Lung (tissue), 12 donors: ENCODE results near the gene BEST1. TPM values are rescaled to one million over a fixed set of nuclear protein-coding genes. Genes with fewer than 3 reads are reported as not detected.

Experiments used
- ATAC-seq: fragments of 200-7000 bp; cut with Tn5 transposase; one replicate; pipeline ENCODE4 v1.9.1; 2020; ENCODE audit warnings: moderate number of reproducible peaks; ENCODE audit not compliant: insufficient read depth, low FRiP score
- DNase-seq, 3 donors: peaks; one replicate each; pipeline ENCODE4 v3.0.0-alpha.2; 2013 to 2017
- H3K27ac ChIP-seq, 2 donors: one replicate each; pipeline ENCODE4 v1.5.1; 2013; ENCODE audit warnings: mild to moderate bottlenecking in 2 of 2, moderate library complexity in 2 of 2, control low read depth in 1 of 2, inconsistent platforms in 1 of 2, low read depth in 1 of 2, low read length in 1 of 2
- H3K27me3 ChIP-seq, 3 donors: one replicate each; pipeline ENCODE4 v1.5.1; 2013; ENCODE audit warnings: low read length in 2 of 3; ENCODE audit not compliant: control insufficient read depth in 3 of 3, insufficient read depth in 3 of 3
- H3K36me3 ChIP-seq, 4 donors: one replicate each; pipeline ENCODE4 v1.5.1; 2013; ENCODE audit warnings: low read length in 4 of 4, mild to moderate bottlenecking in 1 of 4, moderate library complexity in 1 of 4; ENCODE audit not compliant: control insufficient read depth in 4 of 4, insufficient read depth in 4 of 4
- H3K4me1 ChIP-seq, 5 donors: one replicate each; pipeline ENCODE4 v1.5.1; 2013; ENCODE audit warnings: low read length in 5 of 5, mild to moderate bottlenecking in 2 of 5, moderate library complexity in 1 of 5; ENCODE audit not compliant: control insufficient read depth in 5 of 5, insufficient read depth in 5 of 5
- H3K4me3 ChIP-seq: one replicate; pipeline ENCODE4 v1.5.1; 2013; ENCODE audit warnings: mild to moderate bottlenecking, control low read depth, moderate library complexity
- H3K9ac ChIP-seq, 2 donors: one replicate each; pipeline ENCODE4 v1.5.1; 2013; ENCODE audit warnings: low read length in 2 of 2, control low read depth in 1 of 2; ENCODE audit not compliant: insufficient read depth in 1 of 2
- H3K9me3 ChIP-seq, 4 donors: one replicate each; pipeline ENCODE4 v1.5.1; 2013; ENCODE audit warnings: low read length in 3 of 4, mild to moderate bottlenecking in 1 of 4, moderate library complexity in 1 of 4; ENCODE audit not compliant: control insufficient read depth in 4 of 4, insufficient read depth in 3 of 4
- WGBS, 2 donors: extraction: QIAGEN DNeasy Blood & Tissue Kit; methylation state at CpG; one replicate each; pipeline ENCODE4 v1.1.7; 2013; 5-methylcytosine and 5-hydroxymethylcytosine counted together
- polyA plus RNA-seq, 2 donors: library from polyadenylated mRNA; stranded (reverse); fragments of 200-250 nt; gene quantifications; one replicate each; pipeline ENCODE4 v1.2.1, GENCODE V29; 2013
- total RNA-seq, 2 donors: library from RNA; depleted of rRNA in 1 of 2; stranded (reverse); fragments of >200 nt in 1 of 2; gene quantifications; one replicate each; pipeline ENCODE4 v1.2.1, GENCODE V29; 2014 to 2021
- TF ChIP-seq, protein P1 (sequence below): IDR thresholded peaks from 2 replicates; pipeline ENCODE4 v1.5.1; 2012; ENCODE audit warnings: mild to moderate bottlenecking; ENCODE audit errors: control extremely low read depth, extremely low read depth
- donor health status: control.
- donor health status: control.
- donor health status: Bipolar disorder and iron deficiency.
- donor health status: healthy.
- donor health status: DM: yes; HTN: yes; CAD: no.

The BEST1 gene
- total and polyA plus RNA-seq, 4 donors, result 4.9 to 27.3 (median 11.3) TPM

DNA sequence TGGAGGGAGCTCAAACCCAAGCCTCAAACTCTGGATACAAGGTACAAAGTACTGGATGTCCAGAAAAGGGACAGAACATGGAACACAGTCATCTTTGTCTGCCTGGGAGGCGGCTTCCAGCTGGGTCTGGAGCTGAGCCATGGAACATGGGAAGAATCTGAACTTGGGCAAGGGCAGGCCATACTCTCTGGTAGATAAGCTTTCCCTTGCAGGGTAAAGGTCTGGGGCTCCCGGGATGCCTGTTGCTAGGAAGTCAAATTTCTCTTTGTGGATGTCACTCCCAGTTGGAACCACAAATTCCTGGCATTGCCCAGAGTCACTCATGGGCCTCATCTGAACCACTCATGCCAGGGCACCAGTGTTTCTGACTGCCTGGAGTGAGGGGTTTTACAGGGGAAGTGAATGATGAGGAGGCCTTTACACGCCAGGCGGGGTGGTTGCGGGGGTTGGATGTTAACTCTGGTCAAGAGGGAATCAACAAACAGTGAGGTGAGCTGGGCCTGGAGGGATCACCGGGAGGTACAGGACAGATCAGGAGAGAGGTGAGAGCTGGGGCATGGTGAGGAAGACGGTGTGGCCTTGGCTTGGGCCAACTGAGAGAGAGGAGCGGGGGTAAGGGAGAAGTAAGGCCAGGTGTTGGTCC, 11.5 kb downstream of the BEST1 start:
- TF ChIP-seq, protein P1, sequence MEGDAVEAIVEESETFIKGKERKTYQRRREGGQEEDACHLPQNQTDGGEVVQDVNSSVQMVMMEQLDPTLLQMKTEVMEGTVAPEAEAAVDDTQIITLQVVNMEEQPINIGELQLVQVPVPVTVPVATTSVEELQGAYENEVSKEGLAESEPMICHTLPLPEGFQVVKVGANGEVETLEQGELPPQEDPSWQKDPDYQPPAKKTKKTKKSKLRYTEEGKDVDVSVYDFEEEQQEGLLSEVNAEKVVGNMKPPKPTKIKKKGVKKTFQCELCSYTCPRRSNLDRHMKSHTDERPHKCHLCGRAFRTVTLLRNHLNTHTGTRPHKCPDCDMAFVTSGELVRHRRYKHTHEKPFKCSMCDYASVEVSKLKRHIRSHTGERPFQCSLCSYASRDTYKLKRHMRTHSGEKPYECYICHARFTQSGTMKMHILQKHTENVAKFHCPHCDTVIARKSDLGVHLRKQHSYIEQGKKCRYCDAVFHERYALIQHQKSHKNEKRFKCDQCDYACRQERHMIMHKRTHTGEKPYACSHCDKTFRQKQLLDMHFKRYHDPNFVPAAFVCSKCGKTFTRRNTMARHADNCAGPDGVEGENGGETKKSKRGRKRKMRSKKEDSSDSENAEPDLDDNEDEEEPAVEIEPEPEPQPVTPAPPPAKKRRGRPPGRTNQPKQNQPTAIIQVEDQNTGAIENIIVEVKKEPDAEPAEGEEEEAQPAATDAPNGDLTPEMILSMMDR, result no peak
- Histone ChIP-seq H3K9me3 (no peaks in the 10 kb centered on the region), H3K4me1 (peaks cover 0 to 15% (median 10%) of the 10 kb centered on the region in 5 donors), H3K9ac (no peak overlapping the region), H3K36me3 (peaks cover 4 to 48% (median 30%) of the 10 kb centered on the region in 4 donors), H3K27me3 (no peaks in the 10 kb centered on the region), H3K4me3 (no peak overlapping the region), H3K27ac (peak overlapping the region; percentile 55 to 71)
- WGBS, 2 donors, result 90 to 93% methylated on average over 8 of the region's 8 CpGs
- ATAC-seq, result no peak
- DNase-seq, result no peak

DNA sequence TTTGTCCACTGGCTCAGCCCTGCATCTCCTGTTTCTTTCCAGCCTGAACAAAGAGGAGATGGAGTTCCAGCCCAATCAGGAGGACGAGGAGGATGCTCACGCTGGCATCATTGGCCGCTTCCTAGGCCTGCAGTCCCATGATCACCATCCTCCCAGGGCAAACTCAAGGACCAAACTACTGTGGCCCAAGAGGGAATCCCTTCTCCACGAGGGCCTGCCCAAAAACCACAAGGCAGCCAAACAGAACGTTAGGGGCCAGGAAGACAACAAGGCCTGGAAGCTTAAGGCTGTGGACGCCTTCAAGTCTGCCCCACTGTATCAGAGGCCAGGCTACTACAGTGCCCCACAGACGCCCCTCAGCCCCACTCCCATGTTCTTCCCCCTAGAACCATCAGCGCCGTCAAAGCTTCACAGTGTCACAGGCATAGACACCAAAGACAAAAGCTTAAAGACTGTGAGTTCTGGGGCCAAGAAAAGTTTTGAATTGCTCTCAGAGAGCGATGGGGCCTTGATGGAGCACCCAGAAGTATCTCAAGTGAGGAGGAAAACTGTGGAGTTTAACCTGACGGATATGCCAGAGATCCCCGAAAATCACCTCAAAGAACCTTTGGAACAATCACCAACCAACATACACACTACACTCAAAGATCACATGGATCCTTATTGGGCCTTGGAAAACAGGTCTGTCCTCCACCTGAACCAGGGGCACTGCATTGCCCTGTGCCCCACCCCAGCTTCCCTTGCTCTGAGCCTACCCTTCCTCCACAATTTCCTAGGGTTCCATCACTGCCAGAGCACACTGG, 12.3 kb downstream of the BEST1 start:
- Histone ChIP-seq H3K4me3 (no peak overlapping the region), H3K4me1 (peaks cover 0 to 15% (median 10%) of the 10 kb centered on the region in 5 donors), H3K9ac (no peak overlapping the region), H3K36me3 (peaks cover 4 to 47% (median 28%) of the 10 kb centered on the region in 4 donors), H3K27me3 (no peaks in the 10 kb centered on the region), H3K9me3 (no peaks in the 10 kb centered on the region), H3K27ac (peak overlapping the region; percentile 55 to 71)
- TF ChIP-seq, protein P1, result no peak
- ATAC-seq (no peak), DNase-seq (no peak)
- 89 to 90% methylated on average over 12 of the region's 12 CpGs for WGBS, 2 donors

DNA sequence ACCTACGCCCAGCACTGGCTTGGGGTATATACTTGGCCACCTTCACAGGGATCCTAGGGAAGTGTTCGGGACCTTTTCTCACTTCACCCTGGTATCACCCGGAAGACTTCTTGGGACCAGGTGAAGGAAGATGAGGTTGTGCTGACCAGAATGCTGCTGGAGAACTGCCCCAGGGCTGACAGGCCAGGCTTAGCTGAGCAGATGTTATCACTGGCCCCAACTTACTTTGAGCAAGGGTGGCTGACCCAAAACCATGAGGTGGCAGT, 12.8 kb downstream of the BEST1 start:
- Histone ChIP-seq H3K9ac (no peak overlapping the region), H3K27ac (peak overlapping the region in 1 of 2 donors; percentile 71), H3K36me3 (peaks cover 4 to 45% (median 27%) of the 10 kb centered on the region in 4 donors), H3K4me3 (no peak overlapping the region), H3K9me3 (no peaks in the 10 kb centered on the region), H3K27me3 (no peaks in the 10 kb centered on the region), H3K4me1 (peaks cover 0 to 15% (median 10%) of the 10 kb centered on the region in 5 donors)
- TF ChIP-seq, protein P1, result no peak
- DNase-seq (no peak), ATAC-seq (no peak)
- WGBS, 2 donors, result 90 to 97% methylated on average over 3 of the region's 3 CpGs
